HG03571 (cell line): ENCODE data around the gene PTPRJ.

Experiments
- ATAC-seq: cut with Tn5 transposase; IDR thresholded peaks from one replicate; pipeline ENCODE4 v1.9.1; 2021; ENCODE audit not compliant: unreplicated experiment

The PTPRJ gene

GRCh38 chr11:48141475-48142122 is 161.2 kb downstream of the PTPRJ start:
- no peak for ATAC-seq

DNA sequence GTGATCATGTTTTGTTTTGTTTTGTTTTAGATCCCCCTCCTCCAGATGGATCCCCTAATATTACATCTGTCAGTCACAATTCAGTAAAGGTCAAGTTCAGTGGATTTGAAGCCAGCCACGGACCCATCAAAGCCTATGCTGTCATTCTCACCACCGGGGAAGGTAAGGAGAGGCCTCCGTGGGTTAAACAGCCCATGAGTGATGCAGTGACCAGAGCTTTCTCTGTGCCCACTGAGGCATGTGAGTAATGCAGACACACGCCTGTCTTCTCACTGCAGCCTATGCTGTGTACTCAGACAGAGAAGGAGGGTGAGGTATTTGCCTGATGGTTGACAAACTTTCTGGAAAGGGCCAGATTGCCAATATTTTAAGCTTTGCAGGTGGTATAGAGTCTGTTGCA is 162.5 kb downstream of the PTPRJ start:
- ATAC-seq: no peak

DNA sequence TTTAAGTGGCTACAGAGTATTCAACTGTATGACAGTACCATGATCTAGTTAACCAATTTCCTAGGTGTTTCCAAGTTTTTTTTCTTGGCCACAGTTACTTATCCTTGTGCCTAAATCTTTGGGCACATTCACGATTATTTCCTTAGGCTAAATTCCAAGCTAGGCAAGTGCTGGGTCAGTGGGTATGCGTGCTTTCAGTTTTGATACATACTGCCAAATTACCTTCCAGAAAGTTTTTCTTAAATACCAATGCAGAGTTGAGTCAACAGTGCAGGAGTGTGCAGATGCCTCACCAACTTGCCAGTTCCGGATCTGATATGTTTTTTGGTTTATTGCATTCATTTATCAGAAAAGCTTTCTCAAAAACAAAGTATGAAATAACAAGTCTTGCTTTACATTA is 168.4 kb downstream of the PTPRJ start:
- no peak for ATAC-seq

GRCh38 chr11:48150213-48150612 is 169.9 kb downstream of the PTPRJ start:
- ATAC-seq: no peak

GRCh38 chr11:48154151-48154550 is 173.8 kb downstream of the PTPRJ start:
- no peak for ATAC-seq

DNA sequence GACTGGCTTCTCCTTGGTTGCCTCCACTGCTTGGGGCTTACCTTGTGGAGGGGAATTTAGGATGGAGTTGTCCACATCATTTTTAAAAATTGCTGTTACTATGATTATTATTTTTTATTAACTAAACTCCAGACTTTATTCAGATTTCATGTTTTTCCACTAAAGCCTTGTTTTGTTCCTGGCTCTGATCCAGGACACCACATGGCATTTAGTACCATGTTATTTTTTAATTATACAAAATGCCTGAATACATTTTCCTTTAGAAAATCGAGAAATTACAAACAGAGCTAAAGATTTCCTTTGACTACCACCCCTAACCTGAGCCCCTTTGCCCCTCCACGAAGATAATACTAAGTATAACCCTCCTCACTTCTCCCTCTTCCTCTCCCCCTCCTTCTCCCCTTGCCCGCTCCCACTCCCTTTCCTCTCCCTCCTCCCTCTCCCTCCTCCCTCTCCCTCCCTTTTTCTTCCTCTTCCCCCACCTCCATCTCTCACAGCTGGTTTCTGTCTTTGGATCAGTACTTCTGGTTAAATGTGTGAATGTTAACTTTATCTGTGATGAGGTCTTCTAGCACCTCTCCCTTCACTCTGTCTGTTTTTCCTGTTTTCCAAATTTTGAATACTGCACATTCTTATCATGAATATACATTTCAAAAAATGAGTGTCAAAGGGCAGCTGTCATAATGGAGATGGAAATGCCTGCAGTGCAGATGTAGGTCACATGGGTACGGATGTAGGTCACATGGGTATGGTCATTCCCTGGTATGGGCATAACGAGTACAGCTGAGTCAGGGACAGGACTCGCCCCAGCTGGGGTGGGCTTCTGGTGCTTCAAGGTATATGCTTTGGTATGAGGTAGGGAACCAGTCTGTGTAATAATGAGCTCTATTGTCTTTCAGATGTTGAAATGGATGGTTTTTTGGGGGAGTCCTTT is 181.9 kb downstream of the PTPRJ start:
- no peak for ATAC-seq

- ATAC-seq: no peak
Observed at GRCh38 chr11:48162885-48163268, 182.5 kb downstream of the PTPRJ start.

- ATAC-seq: no peak
Observed at GRCh38 chr11:48163360-48164100, 183.2 kb downstream of the PTPRJ start.

GRCh38 chr11:48164836-48165235 is 184.5 kb downstream of the PTPRJ start:
- no peak for ATAC-seq

DNA sequence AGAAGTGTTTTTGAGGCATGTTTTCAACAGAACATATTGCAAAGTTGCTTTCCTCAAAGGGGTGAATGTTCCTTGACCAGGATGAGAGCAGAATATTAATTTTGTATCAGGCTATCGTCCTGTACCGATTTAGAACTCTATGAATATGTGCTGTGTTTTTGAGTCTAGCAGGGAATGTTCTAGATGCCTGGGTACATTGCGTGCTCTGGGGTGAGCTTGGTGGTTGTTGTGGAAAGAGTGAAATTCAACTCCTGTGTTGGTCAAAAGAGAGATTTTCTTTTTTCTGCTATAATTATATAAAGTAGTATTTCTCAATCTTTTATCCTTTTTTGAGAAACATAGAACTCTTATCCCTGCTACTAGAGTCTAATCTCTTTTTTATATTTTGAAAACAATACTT is 185.1 kb downstream of the PTPRJ start:
- no peak for ATAC-seq

GRCh38 chr11:48167380-48167779 is 187.0 kb downstream of the PTPRJ start:
- no peak for ATAC-seq

GRCh38 chr11:48168815-48169214 is 188.5 kb downstream of the PTPRJ start:
- no peak for ATAC-seq

GRCh38 chr11:48169259-48169658 is 188.9 kb downstream of the PTPRJ start:
- ATAC-seq: no peak

DNA sequence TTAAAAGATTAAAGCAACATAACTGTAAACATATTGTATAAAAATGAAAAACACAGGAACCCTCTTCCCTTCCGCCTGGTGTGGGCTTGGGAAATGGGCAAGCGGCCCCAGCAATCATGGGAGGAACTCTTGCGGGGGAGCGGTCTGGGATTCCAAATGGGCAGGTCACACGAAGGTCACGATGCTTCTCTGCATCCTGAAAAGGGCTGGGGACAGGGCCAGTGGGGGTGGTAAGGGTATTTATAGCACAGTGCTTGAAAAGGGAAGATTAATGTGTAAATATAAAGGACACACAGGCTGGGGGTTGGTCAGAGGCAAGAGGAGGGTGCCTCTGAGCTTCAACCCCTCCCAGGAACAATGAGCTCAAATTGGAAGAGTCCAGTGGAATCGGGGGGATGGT is 189.4 kb downstream of the PTPRJ start:
- ATAC-seq: no peak

- ATAC-seq: no peak
Observed at GRCh38 chr11:48170241-48171233, 190.2 kb downstream of the PTPRJ start.

- ATAC-seq: peak; percentile 71
Observed at GRCh38 chr11:48172818-48173609, 192.7 kb downstream of the PTPRJ start.

DNA sequence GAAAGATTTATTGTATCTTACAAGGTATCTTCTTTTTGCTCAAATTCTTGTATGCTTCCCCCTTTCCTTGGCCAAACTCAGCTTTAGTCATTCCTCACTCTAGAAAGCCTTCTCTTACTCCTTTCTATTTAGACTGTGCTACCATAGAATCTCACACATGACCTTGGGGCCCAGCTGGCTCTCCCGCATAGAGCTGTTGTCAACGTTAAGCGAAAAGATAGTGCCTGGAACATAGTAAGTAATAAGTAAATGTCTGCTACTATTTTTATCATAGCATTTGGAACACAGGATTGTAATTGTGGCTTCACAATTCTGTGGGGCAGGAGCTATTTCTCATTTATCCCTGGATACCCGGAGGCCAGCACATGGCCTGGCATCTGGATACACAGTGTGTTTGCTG is 197.3 kb downstream of the PTPRJ start:
- ATAC-seq: no peak

DNA sequence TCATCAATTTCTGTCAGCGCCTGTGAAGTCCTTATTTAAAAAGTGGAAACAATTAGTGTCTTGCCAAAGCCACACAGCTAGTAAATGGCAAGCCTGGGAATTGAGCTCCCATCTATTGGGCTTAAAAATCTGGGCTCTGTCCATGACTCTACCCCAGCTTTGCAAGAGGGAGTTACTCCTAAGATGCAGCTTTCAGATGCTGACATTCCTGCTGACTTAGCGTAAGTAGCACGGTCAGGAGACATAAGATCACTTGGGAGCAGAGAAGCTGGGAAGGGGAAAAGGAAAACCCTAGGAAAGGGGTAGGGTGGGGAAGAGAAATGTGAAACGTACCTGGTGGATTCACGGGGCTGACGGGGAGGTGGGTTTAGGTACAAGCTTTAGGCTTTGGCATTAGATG is 200.3 kb downstream of the PTPRJ start:
- ATAC-seq: no peak

DNA sequence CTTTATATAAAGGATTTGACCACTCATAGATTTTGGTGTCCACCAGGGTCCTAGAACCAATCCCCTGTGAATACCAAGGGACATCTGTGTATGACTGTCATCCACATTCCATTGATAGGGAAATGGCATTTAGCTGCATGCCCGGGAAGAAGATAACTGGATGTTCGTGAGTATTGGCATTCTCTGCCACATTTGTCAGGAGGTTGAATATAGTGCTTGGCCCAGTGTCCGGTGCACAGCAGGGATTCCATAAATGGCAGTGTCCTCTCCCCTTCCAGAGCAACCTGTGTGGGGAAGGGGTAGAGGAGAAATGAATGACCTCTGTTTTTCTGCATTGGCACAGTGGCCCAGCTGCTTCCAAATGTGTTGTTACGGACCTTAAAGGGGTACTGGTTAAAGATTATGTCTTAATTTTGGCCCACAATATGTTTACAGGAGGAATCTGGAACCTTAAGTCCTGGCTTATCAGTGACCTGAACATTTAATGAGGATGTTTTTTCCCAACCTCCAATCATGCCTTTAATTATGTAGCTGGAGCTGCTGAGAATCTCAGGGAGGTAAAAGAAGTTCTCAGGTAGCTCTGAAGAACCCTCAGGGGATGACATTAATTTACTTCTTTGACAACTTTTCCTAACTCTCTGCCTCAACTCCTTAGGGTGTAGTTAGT is 202.6 kb downstream of the PTPRJ start:
- ATAC-seq: no peak
